Measurements from ENCODE around the gene NEDD4L. TPM values are rescaled to one million over a fixed set of nuclear protein-coding genes. Genes with fewer than 3 reads are reported as not detected.

Gene NEDD4L
- total and polyA plus RNA-seq, 5 donors from 2014 or later = 4.4 to 19.6 (median 7.8) TPM

- Mint-ChIP-seq H3K36me3 (no peaks in the 10 kb centered on the region), H3K27ac (no peak overlapping the region), H3K27me3 (peaks cover 14% of the 10 kb centered on the region), H3K4me1 (peaks cover 1 to 4% (median 3%) of the 10 kb centered on the region in 4 donors), H3K4me3 (no peak overlapping the region), H3K9me3 (peaks cover 0 to 3% (median 0%) of the 10 kb centered on the region in 7 donors)
- no peaks in the 10 kb centered on the region for H3K27me3 ChIP-seq (ENCODE audit: control insufficient read depth, insufficient read depth, low read length)
- no peaks in the 10 kb centered on the region for H3K4me1 ChIP-seq (ENCODE audit: control insufficient read depth, insufficient read depth, low read length, poor library complexity, severe bottlenecking)
- no peak overlapping the region for H3K27ac ChIP-seq (ENCODE audit: insufficient read depth, low read length, poor library complexity, severe bottlenecking)
- no peaks in the 10 kb centered on the region for H3K36me3 ChIP-seq (ENCODE audit: control insufficient read depth, insufficient read depth, low read length)
- DNase-seq = no peak
- H3K9me3 ChIP-seq (ENCODE audit: control insufficient read depth in 2 of 2, low read length in 2 of 2) = no peaks in the 10 kb centered on the region
- H3K4me3 ChIP-seq (ENCODE audit: low read depth, low read length) = no peak overlapping the region
- no peak for ATAC-seq (ENCODE audit: low read depth in 2 of 2)
These were observed 54.7 kb downstream of the NEDD4L start for GRCh38 chr18:58098706-58099105.

- no peak overlapping the region for H3K4me3 ChIP-seq (ENCODE audit: low read depth, low read length)
- H3K27ac ChIP-seq (ENCODE audit: insufficient read depth, low read length, poor library complexity, severe bottlenecking) = no peak overlapping the region
- peaks cover 2% of the 10 kb centered on the region for H3K27me3 ChIP-seq (ENCODE audit: control insufficient read depth, insufficient read depth, low read length)
- ATAC-seq (ENCODE audit: low read depth in 2 of 2) = no peak
- Mint-ChIP-seq H3K4me1 (peaks cover 4 to 10% (median 5%) of the 10 kb centered on the region in 4 donors), H3K4me3 (no peak overlapping the region), H3K27me3 (peaks cover 16% of the 10 kb centered on the region), H3K36me3 (no peaks in the 10 kb centered on the region), H3K9me3 (peaks cover 0 to 3% (median 0%) of the 10 kb centered on the region in 7 donors), H3K27ac (peak overlapping the region in 1 of 3 donors; percentile 7)
- no peaks in the 10 kb centered on the region for H3K4me1 ChIP-seq (ENCODE audit: control insufficient read depth, insufficient read depth, low read length, poor library complexity, severe bottlenecking)
- no peaks in the 10 kb centered on the region for H3K9me3 ChIP-seq (ENCODE audit: control insufficient read depth in 2 of 2, low read length in 2 of 2)
- H3K36me3 ChIP-seq (ENCODE audit: control insufficient read depth, insufficient read depth, low read length) = no peaks in the 10 kb centered on the region
- DNase-seq = no peak
These were observed 56.1 kb downstream of the NEDD4L start for GRCh38 chr18:58100154-58100553.

- Mint-ChIP-seq H3K27ac (peak overlapping the region in 1 of 3 donors; percentile 39), H3K27me3 (peaks cover 15% of the 10 kb centered on the region), H3K36me3 (no peaks in the 10 kb centered on the region), H3K4me1 (peaks cover 4 to 10% (median 5%) of the 10 kb centered on the region in 4 donors), H3K9me3 (peaks cover 0 to 3% (median 0%) of the 10 kb centered on the region in 7 donors), H3K4me3 (no peak overlapping the region)
- DNase-seq (no peak), ATAC-seq (ENCODE audit: low read depth in 2 of 2) (no peak)
- no peaks in the 10 kb centered on the region for H3K4me1 ChIP-seq (ENCODE audit: control insufficient read depth, insufficient read depth, low read length, poor library complexity, severe bottlenecking)
- H3K9me3 ChIP-seq (ENCODE audit: control insufficient read depth in 2 of 2, low read length in 2 of 2) = no peaks in the 10 kb centered on the region
- no peak overlapping the region for H3K4me3 ChIP-seq (ENCODE audit: low read depth, low read length)
- peaks cover 2% of the 10 kb centered on the region for H3K27me3 ChIP-seq (ENCODE audit: control insufficient read depth, insufficient read depth, low read length)
- no peaks in the 10 kb centered on the region for H3K36me3 ChIP-seq (ENCODE audit: control insufficient read depth, insufficient read depth, low read length)
- H3K27ac ChIP-seq (ENCODE audit: insufficient read depth, low read length, poor library complexity, severe bottlenecking) = no peak overlapping the region
These were observed 57.3 kb downstream of the NEDD4L start for GRCh38 chr18:58101291-58101794.

GRCh38 chr18:58102018-58102417 is 58.0 kb downstream of the NEDD4L start:
- ATAC-seq (ENCODE audit: low read depth in 2 of 2) = no peak
- DNase-seq = no peak
- H3K4me1 Mint-ChIP-seq = peaks cover 4 to 10% (median 5%) of the 10 kb centered on the region in 4 donors
- Histone ChIP-seq H3K36me3 (ENCODE audit: control insufficient read depth, insufficient read depth, low read length) (no peaks in the 10 kb centered on the region), H3K27me3 (ENCODE audit: control insufficient read depth, insufficient read depth, low read length) (peaks cover 2% of the 10 kb centered on the region), H3K9me3 (ENCODE audit: control insufficient read depth in 2 of 2, low read length in 2 of 2) (no peaks in the 10 kb centered on the region), H3K4me3 (ENCODE audit: low read depth, low read length) (no peak overlapping the region), H3K27ac (ENCODE audit: insufficient read depth, low read length, poor library complexity, severe bottlenecking) (no peak overlapping the region), H3K4me1 (ENCODE audit: control insufficient read depth, insufficient read depth, low read length, poor library complexity, severe bottlenecking) (no peaks in the 10 kb centered on the region)
- H3K27me3 Mint-ChIP-seq = peaks cover 15% of the 10 kb centered on the region
- no peak overlapping the region for H3K27ac Mint-ChIP-seq
- no peaks in the 10 kb centered on the region for H3K36me3 Mint-ChIP-seq
- no peak overlapping the region for H3K4me3 Mint-ChIP-seq
- H3K9me3 Mint-ChIP-seq = peaks cover 0 to 3% (median 0%) of the 10 kb centered on the region in 7 donors

- H3K27ac ChIP-seq (ENCODE audit: insufficient read depth, low read length, poor library complexity, severe bottlenecking) = no peak overlapping the region
- peaks cover 2% of the 10 kb centered on the region for H3K27me3 ChIP-seq (ENCODE audit: control insufficient read depth, insufficient read depth, low read length)
- H3K27ac Mint-ChIP-seq = no peak overlapping the region
- H3K4me1 Mint-ChIP-seq = peaks cover 4 to 10% (median 5%) of the 10 kb centered on the region in 4 donors
- H3K27me3 Mint-ChIP-seq = peaks cover 15% of the 10 kb centered on the region
- no peaks in the 10 kb centered on the region for H3K9me3 ChIP-seq (ENCODE audit: control insufficient read depth in 2 of 2, low read length in 2 of 2)
- no peak overlapping the region for H3K4me3 Mint-ChIP-seq
- DNase-seq = no peak
- H3K4me1 ChIP-seq (ENCODE audit: control insufficient read depth, insufficient read depth, low read length, poor library complexity, severe bottlenecking) = no peaks in the 10 kb centered on the region
- ATAC-seq (ENCODE audit: low read depth in 2 of 2) = no peak
- no peaks in the 10 kb centered on the region for H3K36me3 ChIP-seq (ENCODE audit: control insufficient read depth, insufficient read depth, low read length)
- H3K9me3 Mint-ChIP-seq = peaks cover 0 to 3% (median 0%) of the 10 kb centered on the region in 7 donors
- no peaks in the 10 kb centered on the region for H3K36me3 Mint-ChIP-seq
- no peak overlapping the region for H3K4me3 ChIP-seq (ENCODE audit: low read depth, low read length)
These were observed 58.8 kb downstream of the NEDD4L start for GRCh38 chr18:58102875-58103274.

GRCh38 chr18:58103339-58103985 is 59.4 kb downstream of the NEDD4L start:
- DNase-seq = no peak
- H3K9me3 ChIP-seq (ENCODE audit: control insufficient read depth in 2 of 2, low read length in 2 of 2) = no peaks in the 10 kb centered on the region
- Mint-ChIP-seq H3K27ac (no peak overlapping the region), H3K36me3 (no peaks in the 10 kb centered on the region), H3K9me3 (peaks cover 0 to 3% (median 0%) of the 10 kb centered on the region in 7 donors), H3K27me3 (peaks cover 13% of the 10 kb centered on the region), H3K4me1 (peaks cover 4 to 10% (median 5%) of the 10 kb centered on the region in 4 donors), H3K4me3 (no peak overlapping the region)
- no peaks in the 10 kb centered on the region for H3K4me1 ChIP-seq (ENCODE audit: control insufficient read depth, insufficient read depth, low read length, poor library complexity, severe bottlenecking)
- H3K27me3 ChIP-seq (ENCODE audit: control insufficient read depth, insufficient read depth, low read length) = peaks cover 2% of the 10 kb centered on the region
- H3K4me3 ChIP-seq (ENCODE audit: low read depth, low read length) = no peak overlapping the region
- H3K27ac ChIP-seq (ENCODE audit: insufficient read depth, low read length, poor library complexity, severe bottlenecking) = no peak overlapping the region
- H3K36me3 ChIP-seq (ENCODE audit: control insufficient read depth, insufficient read depth, low read length) = no peaks in the 10 kb centered on the region
- ATAC-seq (ENCODE audit: low read depth in 2 of 2) = no peak

- DNase-seq = no peak
- Mint-ChIP-seq H3K27me3 (peaks cover 9% of the 10 kb centered on the region), H3K9me3 (peaks cover 0 to 3% (median 0%) of the 10 kb centered on the region in 7 donors), H3K4me1 (peaks cover 4 to 10% (median 5%) of the 10 kb centered on the region in 4 donors), H3K27ac (no peak overlapping the region), H3K4me3 (no peak overlapping the region), H3K36me3 (no peaks in the 10 kb centered on the region)
- H3K4me1 ChIP-seq (ENCODE audit: control insufficient read depth, insufficient read depth, low read length, poor library complexity, severe bottlenecking) = no peaks in the 10 kb centered on the region
- H3K9me3 ChIP-seq (ENCODE audit: control insufficient read depth in 2 of 2, low read length in 2 of 2) = no peaks in the 10 kb centered on the region
- H3K27ac ChIP-seq (ENCODE audit: insufficient read depth, low read length, poor library complexity, severe bottlenecking) = no peak overlapping the region
- H3K27me3 ChIP-seq (ENCODE audit: control insufficient read depth, insufficient read depth, low read length) = peaks cover 2% of the 10 kb centered on the region
- no peak overlapping the region for H3K4me3 ChIP-seq (ENCODE audit: low read depth, low read length)
- ATAC-seq (ENCODE audit: low read depth in 2 of 2) = no peak
- no peaks in the 10 kb centered on the region for H3K36me3 ChIP-seq (ENCODE audit: control insufficient read depth, insufficient read depth, low read length)
These were observed 60.1 kb downstream of the NEDD4L start for GRCh38 chr18:58104096-58104495.

Data from CD4-positive, CD25-positive, alpha-beta regulatory T cell (primary cell).